Mesothelial cell of epicardium (in vitro differentiated cells): ENCODE measurements around the gene DENND1A. TPM values are rescaled to one million over a fixed set of nuclear protein-coding genes. Genes with fewer than 3 reads are reported as not detected.

ENCODE experiments used
- DNase-seq, 2 experiments: peaks; one replicate each; pipeline ENCODE4 v3.0.0; 2021; ENCODE audit warnings: low spot score in 2 of 2; ENCODE audit not compliant: unreplicated experiment in 2 of 2
- H3K27ac Mint-ChIP-seq: 2 replicates; pipeline ENCODE4 v1.8.0; 2021; ENCODE audit warnings: mixed read lengths
- H3K27me3 Mint-ChIP-seq: 2 replicates; pipeline ENCODE4 v1.8.0; 2021; ENCODE audit warnings: low read depth, mixed read lengths
- H3K36me3 Mint-ChIP-seq: 2 replicates; pipeline ENCODE4 v1.8.0; 2021; ENCODE audit warnings: mixed read lengths
- H3K4me1 Mint-ChIP-seq: 2 replicates; pipeline ENCODE4 v1.8.0; 2021; ENCODE audit warnings: mixed read lengths
- H3K4me3 Mint-ChIP-seq: 2 replicates; pipeline ENCODE4 v1.8.0; 2021; ENCODE audit warnings: mild to moderate bottlenecking, moderate library complexity, mixed read lengths
- H3K9me3 Mint-ChIP-seq: 2 replicates; pipeline ENCODE4 v1.8.0; 2021; ENCODE audit warnings: mixed read lengths
- total RNA-seq: library from RNA; stranded (reverse); gene quantifications from 3 replicates; pipeline ENCODE4 v1.2.1, GENCODE V29; 2021
- TF ChIP-seq, protein P1 (sequence below): fragments of 200-600 bp; sonication (generic); IDR thresholded peaks from one replicate; pipeline ENCODE4 v1.5.0; 2021; ENCODE audit warnings: antibody characterized with exemption; ENCODE audit not compliant: unreplicated experiment

Gene DENND1A
- total RNA-seq, 1 donor from 2014 or later: 23.4 TPM

DNA sequence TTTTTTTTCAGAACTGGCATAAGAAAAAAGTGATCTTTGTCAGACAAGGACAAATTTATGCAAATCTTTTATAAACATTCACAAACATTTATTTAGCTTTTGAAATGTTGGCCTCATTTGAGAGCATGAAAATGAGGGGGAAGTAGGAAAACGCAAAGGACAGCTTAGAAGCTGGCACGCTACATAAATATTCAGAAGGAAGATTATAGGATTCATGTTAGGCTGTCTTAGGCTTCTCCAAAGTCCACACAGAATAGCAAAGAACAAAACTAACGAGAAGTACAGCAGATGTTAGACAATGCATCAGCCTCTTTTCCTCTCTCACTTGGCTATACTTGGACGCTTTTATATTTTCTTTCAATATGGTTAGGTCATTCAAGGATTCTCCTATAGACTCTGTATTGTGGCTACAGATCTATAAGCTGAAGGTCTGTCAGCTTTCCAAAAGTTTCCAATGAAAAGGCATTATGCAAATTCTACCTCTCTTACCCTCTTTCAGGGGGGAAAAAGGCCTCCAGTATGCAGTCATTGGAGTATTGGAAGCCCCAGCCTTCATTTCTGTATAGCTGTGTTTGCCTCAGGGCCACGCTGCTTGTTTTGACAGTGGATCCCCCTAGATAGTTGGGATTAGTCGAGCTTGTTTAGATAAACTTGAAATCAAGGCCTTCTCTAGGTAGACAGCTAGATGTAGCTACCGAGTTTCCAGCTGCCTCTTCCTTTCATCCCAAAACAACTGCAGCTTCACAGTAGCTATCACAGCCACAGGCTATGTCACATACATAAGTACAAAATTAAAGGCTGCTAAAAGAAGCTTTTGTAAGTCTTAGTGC, 153.0 kb downstream of the DENND1A start:
- H3K4me3 Mint-ChIP-seq: no peak overlapping the region
- no peaks in the 10 kb centered on the region for H3K36me3 Mint-ChIP-seq
- H3K4me1 Mint-ChIP-seq: peaks cover 18% of the 10 kb centered on the region
- H3K27me3 Mint-ChIP-seq: peaks cover 2% of the 10 kb centered on the region
- TF ChIP-seq, protein P1, sequence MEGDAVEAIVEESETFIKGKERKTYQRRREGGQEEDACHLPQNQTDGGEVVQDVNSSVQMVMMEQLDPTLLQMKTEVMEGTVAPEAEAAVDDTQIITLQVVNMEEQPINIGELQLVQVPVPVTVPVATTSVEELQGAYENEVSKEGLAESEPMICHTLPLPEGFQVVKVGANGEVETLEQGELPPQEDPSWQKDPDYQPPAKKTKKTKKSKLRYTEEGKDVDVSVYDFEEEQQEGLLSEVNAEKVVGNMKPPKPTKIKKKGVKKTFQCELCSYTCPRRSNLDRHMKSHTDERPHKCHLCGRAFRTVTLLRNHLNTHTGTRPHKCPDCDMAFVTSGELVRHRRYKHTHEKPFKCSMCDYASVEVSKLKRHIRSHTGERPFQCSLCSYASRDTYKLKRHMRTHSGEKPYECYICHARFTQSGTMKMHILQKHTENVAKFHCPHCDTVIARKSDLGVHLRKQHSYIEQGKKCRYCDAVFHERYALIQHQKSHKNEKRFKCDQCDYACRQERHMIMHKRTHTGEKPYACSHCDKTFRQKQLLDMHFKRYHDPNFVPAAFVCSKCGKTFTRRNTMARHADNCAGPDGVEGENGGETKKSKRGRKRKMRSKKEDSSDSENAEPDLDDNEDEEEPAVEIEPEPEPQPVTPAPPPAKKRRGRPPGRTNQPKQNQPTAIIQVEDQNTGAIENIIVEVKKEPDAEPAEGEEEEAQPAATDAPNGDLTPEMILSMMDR: no peak
- H3K27ac Mint-ChIP-seq: no peak overlapping the region
- DNase-seq: no peak
- no peaks in the 10 kb centered on the region for H3K9me3 Mint-ChIP-seq

DNA sequence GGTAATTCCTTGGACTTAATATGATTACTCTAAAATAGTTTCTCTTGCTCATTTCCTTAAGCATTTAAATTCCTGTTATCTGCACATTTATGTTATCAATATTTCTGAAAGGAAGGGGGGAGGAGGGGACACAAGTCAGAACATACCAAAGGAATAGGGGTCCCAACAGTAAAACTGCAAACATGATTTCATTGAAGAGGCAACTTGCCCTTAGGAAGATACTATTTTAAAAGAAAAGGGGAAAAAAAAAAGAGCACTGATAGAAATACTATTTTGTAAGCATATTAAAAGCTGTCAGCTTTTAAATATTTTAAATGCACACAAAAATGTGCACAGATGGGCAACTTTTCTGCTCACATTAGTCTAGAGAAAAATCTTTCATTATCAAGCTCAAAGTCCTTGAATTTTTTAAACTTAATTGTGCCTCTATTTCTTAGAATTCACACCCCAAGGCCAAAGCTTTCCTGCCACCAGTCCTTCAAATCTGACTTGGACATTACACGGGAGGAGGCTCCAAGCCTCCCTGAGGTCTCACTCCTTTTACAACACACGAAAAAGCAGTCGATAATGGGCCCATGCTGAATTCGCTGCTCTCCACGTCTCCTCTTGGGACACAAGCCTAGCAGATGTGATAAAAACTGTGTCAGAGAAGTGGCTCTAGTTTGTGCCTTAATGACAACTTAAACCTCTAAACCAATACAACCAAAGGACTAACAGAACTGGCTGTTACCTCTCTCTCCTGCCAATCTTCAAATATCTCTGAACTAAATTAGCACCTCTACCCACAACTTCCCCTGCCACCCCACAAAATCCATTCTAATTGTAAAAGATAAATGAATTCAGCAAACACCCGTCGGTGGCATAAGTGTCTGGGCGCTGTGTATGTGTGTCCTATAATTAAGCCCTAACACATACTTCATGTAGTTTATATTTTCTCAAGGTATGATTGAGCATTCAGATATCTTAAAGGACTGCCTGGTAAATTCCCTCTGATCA, 154.3 kb downstream of the DENND1A start:
- Mint-ChIP-seq H3K27me3 (peaks cover 2% of the 10 kb centered on the region), H3K4me1 (peaks cover 20% of the 10 kb centered on the region), H3K4me3 (no peak overlapping the region), H3K36me3 (no peaks in the 10 kb centered on the region), H3K9me3 (no peaks in the 10 kb centered on the region), H3K27ac (no peak overlapping the region)
- TF ChIP-seq, protein P1: no peak
- DNase-seq: no peak

DNA sequence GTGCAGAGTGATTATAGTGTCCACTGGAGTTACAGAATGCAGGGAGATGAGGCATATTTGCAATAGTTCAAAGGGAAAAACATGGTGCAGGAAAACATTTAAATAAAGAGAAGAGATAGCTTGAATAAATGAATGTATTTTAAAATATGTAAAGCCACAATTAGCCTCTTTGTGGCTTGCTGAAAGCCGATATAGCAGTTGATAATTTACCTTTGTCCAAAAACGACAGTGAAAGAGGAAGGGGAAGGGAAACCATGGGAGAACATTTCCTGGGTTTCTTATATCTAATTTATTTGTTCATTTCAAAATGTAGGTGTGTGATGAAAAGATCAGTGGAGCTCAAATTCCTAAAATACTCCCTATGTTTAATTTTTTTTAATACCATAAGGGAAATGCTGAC, 156.1 kb downstream of the DENND1A start:
- TF ChIP-seq, protein P1: no peak
- H3K4me3 Mint-ChIP-seq: no peak overlapping the region
- peaks cover 23% of the 10 kb centered on the region for H3K4me1 Mint-ChIP-seq

DNA sequence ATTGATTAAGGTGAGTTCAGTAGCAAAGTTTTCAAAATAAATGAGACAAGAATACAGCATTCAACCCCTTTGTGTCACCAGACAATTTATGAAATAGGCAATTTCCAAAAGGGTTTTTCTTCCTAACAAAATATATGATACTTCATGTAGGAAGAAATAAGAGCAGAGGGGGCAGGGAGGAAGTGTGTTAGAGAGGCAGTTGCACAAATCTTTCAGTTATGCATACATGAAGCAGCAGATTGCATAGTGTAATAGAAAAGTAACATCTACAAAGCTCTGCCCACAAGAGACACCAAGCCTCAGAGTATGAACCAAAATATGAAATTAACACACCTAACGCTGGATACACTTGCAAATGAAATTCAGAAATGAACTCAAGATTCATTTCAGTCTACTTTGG, 157.0 kb downstream of the DENND1A start:
- DNase-seq: no peak
- Mint-ChIP-seq H3K4me1 (peaks cover 24% of the 10 kb centered on the region), H3K4me3 (no peak overlapping the region), H3K27ac (no peak overlapping the region), H3K36me3 (no peaks in the 10 kb centered on the region), H3K9me3 (no peaks in the 10 kb centered on the region), H3K27me3 (peaks cover 2% of the 10 kb centered on the region)
- TF ChIP-seq, protein P1: no peak

More for the DNA sequence above, 156.1 kb downstream of the DENND1A start:
- DNase-seq: no peak
- H3K9me3 Mint-ChIP-seq: no peaks in the 10 kb centered on the region
- peaks cover 2% of the 10 kb centered on the region for H3K27me3 Mint-ChIP-seq
- no peak overlapping the region for H3K27ac Mint-ChIP-seq
- no peaks in the 10 kb centered on the region for H3K36me3 Mint-ChIP-seq

DNA sequence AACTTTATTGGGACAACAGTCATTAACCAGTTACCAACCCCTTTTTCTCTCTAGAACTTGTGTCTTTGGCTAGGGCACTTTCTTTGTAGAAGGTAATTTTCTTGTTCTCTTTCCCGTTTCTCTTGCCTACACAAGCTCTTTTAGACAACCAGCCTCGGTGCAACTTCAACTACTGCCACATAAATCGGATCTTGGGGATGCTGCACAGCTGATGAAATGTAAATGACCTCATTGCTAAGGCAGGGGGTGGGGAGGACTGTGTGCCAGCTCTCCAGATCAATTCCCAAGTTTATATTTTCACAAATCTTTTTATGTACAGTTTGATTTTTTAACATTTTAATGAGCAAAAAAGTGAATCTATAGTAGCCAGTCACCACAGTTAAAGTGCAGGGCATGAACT, 157.6 kb downstream of the DENND1A start:
- Mint-ChIP-seq H3K9me3 (no peaks in the 10 kb centered on the region), H3K27ac (no peak overlapping the region), H3K4me3 (no peak overlapping the region), H3K4me1 (peaks cover 24% of the 10 kb centered on the region), H3K36me3 (no peaks in the 10 kb centered on the region), H3K27me3 (peaks cover 2% of the 10 kb centered on the region)
- DNase-seq: no peak
- TF ChIP-seq, protein P1: no peak
